ENCODE results near the gene PISD. TPM values are rescaled to one million over a fixed set of nuclear protein-coding genes. Genes with fewer than 3 reads are reported as not detected.

PISD gene
- total and polyA plus RNA-seq, 2 donors from 2014 or later, result 27.3 to 64.9 TPM

DNA sequence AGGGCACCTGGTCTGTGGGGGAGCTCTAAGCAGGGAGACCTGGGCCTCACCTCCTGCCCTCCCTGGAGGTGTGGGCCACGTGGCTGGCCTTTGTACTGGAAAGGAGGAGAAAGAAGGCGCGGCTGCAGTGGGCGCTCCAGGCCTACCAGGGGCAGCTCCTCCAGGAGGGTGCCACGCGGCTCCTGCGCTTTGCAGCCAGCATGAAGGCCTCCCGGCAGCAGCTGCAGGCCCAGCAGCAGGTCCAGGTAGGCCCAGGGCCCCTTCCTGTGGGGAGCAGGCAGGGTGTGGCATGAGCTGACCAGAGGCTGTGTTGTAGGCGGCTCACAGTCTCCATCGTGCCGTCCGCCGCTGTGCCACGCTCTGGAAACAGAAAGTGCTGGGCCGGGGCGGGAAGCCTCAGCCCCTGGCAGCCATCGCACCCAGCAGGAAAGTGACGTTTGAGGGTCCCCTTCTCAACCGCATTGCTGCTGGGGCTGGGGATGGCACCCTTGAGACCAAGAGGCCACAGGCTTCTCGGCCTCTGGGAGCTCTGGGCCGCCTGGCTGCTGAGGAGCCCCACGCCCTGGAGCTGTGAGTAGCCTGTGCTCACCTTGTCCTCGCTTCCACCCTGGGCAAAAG lies 48.6 kb downstream of the PISD start:
- Histone ChIP-seq H3K27me3 (ENCODE audit: control insufficient read depth, insufficient read depth, low read length) (no peaks in the 10 kb centered on the region), H3K9me3 (ENCODE audit: control insufficient read depth in 2 of 3, insufficient read depth in 1 of 3, low read length in 3 of 3) (no peaks in the 10 kb centered on the region), H3K4me1 (ENCODE audit: control insufficient read depth in 2 of 3, insufficient read depth in 2 of 3, low read depth in 1 of 3, low read length in 3 of 3) (no peaks in the 10 kb centered on the region), H3K36me3 (ENCODE audit: control insufficient read depth in 2 of 3, insufficient read depth in 3 of 3, low read length in 3 of 3) (peaks cover 0 to 6% (median 2%) of the 10 kb centered on the region in 3 donors), H3K4me3 (ENCODE audit: low read length in 3 of 3) (no peak overlapping the region), H3K27ac (ENCODE audit: low read depth in 2 of 2, low read length in 2 of 2) (no peak overlapping the region), H3K9ac (ENCODE audit: low read length in 3 of 3) (no peak overlapping the region)
- no peak for FAIRE-seq
- intact Hi-C loops (cut with DNase I), result no loop called here
- peak in 2 of 5 donors; percentile 45 to 51 for DNase-seq
- TF ChIP-seq, protein P1, sequence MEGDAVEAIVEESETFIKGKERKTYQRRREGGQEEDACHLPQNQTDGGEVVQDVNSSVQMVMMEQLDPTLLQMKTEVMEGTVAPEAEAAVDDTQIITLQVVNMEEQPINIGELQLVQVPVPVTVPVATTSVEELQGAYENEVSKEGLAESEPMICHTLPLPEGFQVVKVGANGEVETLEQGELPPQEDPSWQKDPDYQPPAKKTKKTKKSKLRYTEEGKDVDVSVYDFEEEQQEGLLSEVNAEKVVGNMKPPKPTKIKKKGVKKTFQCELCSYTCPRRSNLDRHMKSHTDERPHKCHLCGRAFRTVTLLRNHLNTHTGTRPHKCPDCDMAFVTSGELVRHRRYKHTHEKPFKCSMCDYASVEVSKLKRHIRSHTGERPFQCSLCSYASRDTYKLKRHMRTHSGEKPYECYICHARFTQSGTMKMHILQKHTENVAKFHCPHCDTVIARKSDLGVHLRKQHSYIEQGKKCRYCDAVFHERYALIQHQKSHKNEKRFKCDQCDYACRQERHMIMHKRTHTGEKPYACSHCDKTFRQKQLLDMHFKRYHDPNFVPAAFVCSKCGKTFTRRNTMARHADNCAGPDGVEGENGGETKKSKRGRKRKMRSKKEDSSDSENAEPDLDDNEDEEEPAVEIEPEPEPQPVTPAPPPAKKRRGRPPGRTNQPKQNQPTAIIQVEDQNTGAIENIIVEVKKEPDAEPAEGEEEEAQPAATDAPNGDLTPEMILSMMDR (IDR thresholded peaks at IDR 0.05; ENCODE audit: borderline replicate concordance, extremely low read depth, insufficient read depth), result no peak

DNA sequence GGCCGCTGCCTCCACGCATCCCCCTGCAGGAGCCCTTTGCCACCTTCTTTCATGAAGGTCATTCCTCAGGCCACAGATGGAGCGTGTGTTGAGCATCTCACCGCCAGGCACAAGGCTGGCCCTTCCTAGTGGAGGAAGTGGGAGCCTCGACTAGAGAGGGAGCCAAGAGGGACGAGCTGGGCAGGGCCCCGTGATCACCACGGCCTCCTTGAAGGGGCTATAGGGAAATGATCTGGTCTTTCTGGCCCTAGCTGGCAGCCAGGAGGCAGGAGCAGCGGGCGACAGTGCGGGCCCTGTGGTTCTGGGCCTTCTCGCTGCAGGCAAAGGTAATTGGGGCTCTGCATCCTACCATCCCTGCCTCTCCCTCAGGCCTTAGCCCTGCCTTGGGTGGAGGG lies 49.1 kb downstream of the PISD start:
- Histone ChIP-seq H3K36me3 (ENCODE audit: control insufficient read depth in 2 of 3, insufficient read depth in 3 of 3, low read length in 3 of 3) (peaks cover 0 to 6% (median 0%) of the 10 kb centered on the region in 3 donors), H3K9ac (ENCODE audit: low read length in 3 of 3) (no peak overlapping the region), H3K27ac (ENCODE audit: low read depth in 2 of 2, low read length in 2 of 2) (no peak overlapping the region), H3K4me1 (ENCODE audit: control insufficient read depth in 2 of 3, insufficient read depth in 2 of 3, low read depth in 1 of 3, low read length in 3 of 3) (no peaks in the 10 kb centered on the region), H3K4me3 (ENCODE audit: low read length in 3 of 3) (no peak overlapping the region), H3K9me3 (ENCODE audit: control insufficient read depth in 2 of 3, insufficient read depth in 1 of 3, low read length in 3 of 3) (no peaks in the 10 kb centered on the region), H3K27me3 (ENCODE audit: control insufficient read depth, insufficient read depth, low read length) (no peaks in the 10 kb centered on the region)
- no peak for FAIRE-seq
- no peak for DNase-seq
- intact Hi-C loops (cut with DNase I), result no loop called here
- TF ChIP-seq, protein P1 (IDR thresholded peaks at IDR 0.05; ENCODE audit: borderline replicate concordance, extremely low read depth, insufficient read depth), result no peak

DNA sequence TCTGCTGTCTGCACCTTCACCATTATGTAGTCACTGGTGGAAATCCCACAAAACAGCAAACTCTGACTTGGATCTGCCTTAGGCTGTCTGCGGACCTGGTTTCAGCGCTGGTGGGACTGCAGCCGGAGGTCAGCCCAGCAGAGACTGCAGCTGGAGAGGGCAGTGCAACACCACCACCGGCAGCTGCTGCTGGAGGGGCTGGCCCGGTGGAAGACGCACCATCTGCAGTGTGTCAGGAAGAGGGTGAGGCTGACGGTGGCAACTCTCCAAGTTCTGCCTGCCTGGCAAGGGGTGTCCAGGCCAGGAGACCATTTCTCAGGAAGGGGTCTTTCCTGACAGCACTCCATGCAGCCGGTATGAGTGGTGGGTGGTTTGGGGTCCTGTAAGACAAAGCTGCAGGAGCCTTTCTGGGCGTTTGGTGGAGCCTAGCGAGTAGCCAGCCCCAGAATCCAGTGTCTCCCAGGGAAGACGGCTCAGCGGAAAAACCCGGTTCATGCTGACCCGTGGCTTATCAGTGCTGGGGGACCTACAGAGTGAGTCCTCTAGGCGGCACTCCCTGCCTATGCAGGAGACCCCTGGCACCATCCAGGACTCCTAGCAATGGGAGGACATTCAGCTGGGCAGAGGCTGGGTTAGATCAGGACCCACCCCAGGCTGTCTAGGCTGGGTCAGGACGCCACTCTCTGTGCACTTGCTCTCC lies 50.8 kb downstream of the PISD start:
- Histone ChIP-seq H3K4me1 (ENCODE audit: control insufficient read depth in 2 of 3, insufficient read depth in 2 of 3, low read depth in 1 of 3, low read length in 3 of 3) (no peaks in the 10 kb centered on the region), H3K9me3 (ENCODE audit: control insufficient read depth in 2 of 3, insufficient read depth in 1 of 3, low read length in 3 of 3) (no peaks in the 10 kb centered on the region), H3K36me3 (ENCODE audit: control insufficient read depth in 2 of 3, insufficient read depth in 3 of 3, low read length in 3 of 3) (peaks cover 0 to 8% (median under 1%) of the 10 kb centered on the region in 3 donors), H3K27ac (ENCODE audit: low read depth in 2 of 2, low read length in 2 of 2) (no peak overlapping the region), H3K4me3 (ENCODE audit: low read length in 3 of 3) (no peak overlapping the region), H3K27me3 (ENCODE audit: control insufficient read depth, insufficient read depth, low read length) (no peaks in the 10 kb centered on the region), H3K9ac (ENCODE audit: low read length in 3 of 3) (no peak overlapping the region)
- DNase-seq, result peak in 3 of 5 donors; percentile 41 to 76 (median 43)
- FAIRE-seq, result no peak
- intact Hi-C loops (cut with DNase I), result no loop called here
- TF ChIP-seq, protein P1 (IDR thresholded peaks at IDR 0.05; ENCODE audit: borderline replicate concordance, extremely low read depth, insufficient read depth), result no peak
